OCI-LY1 (cell line): ENCODE results near the gene RGMA.

Experiments
- H2AFZ ChIP-seq: fragments of 200-600 bp; sonication (generic), shearing (Covaris generic); 2 replicates; pipeline ENCODE4 v1.6.0; 2014; ENCODE audit warnings: antibody characterized with exemption, mild to moderate bottlenecking, low read length
- H3F3A ChIP-seq: fragments of 200-600 bp; sonication (generic), shearing (Covaris generic); 2 replicates; pipeline ENCODE4 v1.6.0; 2014; ENCODE audit warnings: mild to moderate bottlenecking, antibody characterized with exemption, low read length, moderate library complexity; ENCODE audit not compliant: insufficient read depth
- H3K27ac ChIP-seq: fragments of 200-600 bp; sonication (generic); 2 replicates; pipeline ENCODE4 v1.5.1; 2014; ENCODE audit warnings: low read length, mixed run types, mild to moderate bottlenecking, low read depth; ENCODE audit not compliant: poor library complexity, severe bottlenecking
- H3K27me3 ChIP-seq: fragments of 200-600 bp; sonication (generic); 2 replicates; pipeline ENCODE4 v1.6.0; 2014; ENCODE audit warnings: antibody characterized with exemption, mild to moderate bottlenecking, low read length, moderate library complexity; ENCODE audit not compliant: insufficient read depth
- H3K36me3 ChIP-seq: fragments of 200-600 bp; sonication (generic); 2 replicates; pipeline ENCODE4 v1.6.1; 2014; ENCODE audit warnings: mild to moderate bottlenecking, antibody characterized with exemption, low read length, moderate library complexity, mixed read lengths; ENCODE audit not compliant: insufficient read depth
- H3K4me1 ChIP-seq: fragments of 200-600 bp; sonication (generic); 2 replicates; pipeline ENCODE4 v1.5.1; 2014; ENCODE audit warnings: mild to moderate bottlenecking, low read length, moderate library complexity; ENCODE audit not compliant: insufficient read depth, severe bottlenecking
- H3K4me2 ChIP-seq: fragments of 200-600 bp; sonication (generic), shearing (Covaris generic); 2 replicates; pipeline ENCODE4 v1.6.1; 2014; ENCODE audit warnings: low read length
- H3K4me3 ChIP-seq: fragments of 200-600 bp; sonication (generic); 2 replicates; pipeline ENCODE4 v1.5.1; 2014; ENCODE audit warnings: low read length, low read depth, mild to moderate bottlenecking, mixed read lengths; ENCODE audit not compliant: poor library complexity, severe bottlenecking
- H3K79me2 ChIP-seq: fragments of 200-600 bp; shearing (Covaris generic); 2 replicates; pipeline ENCODE4 v1.6.1; 2016; ENCODE audit warnings: mixed run types, low read length, mixed read lengths; ENCODE audit not compliant: insufficient read depth
- H3K9ac ChIP-seq: fragments of 200-600 bp; sonication (generic), shearing (Covaris generic); 2 replicates; pipeline ENCODE4 v1.6.1; 2014; ENCODE audit warnings: mild to moderate bottlenecking, low read length, mixed read lengths
- H3K9me2 ChIP-seq: fragments of 200-600 bp; sonication (generic), shearing (Covaris generic); 2 replicates; pipeline ENCODE4 v1.6.1; 2014; ENCODE audit warnings: low read depth, mild to moderate bottlenecking, low read length, mixed read lengths
- H3K9me3 ChIP-seq: fragments of 200-600 bp; shearing (Covaris generic); 2 replicates; pipeline ENCODE4 v1.6.1; 2014; ENCODE audit warnings: low read length, mixed read lengths
- H4K20me1 ChIP-seq: fragments of 200-600 bp; sonication (generic), shearing (Covaris generic); 2 replicates; pipeline ENCODE4 v1.6.0; 2016; ENCODE audit warnings: mild to moderate bottlenecking, low read length; ENCODE audit not compliant: insufficient read depth
- EZH2 ChIP-seq: fragments of 200-600 bp; sonication (generic), shearing (Covaris generic); IDR thresholded peaks from 2 replicates; pipeline ENCODE4 v1.8.0; 2017; ENCODE audit warnings: borderline replicate concordance, mixed run types, mild to moderate bottlenecking, antibody characterized with exemption, low read length, moderate library complexity, mixed read lengths
- TF ChIP-seq, protein P1 (sequence below): fragments of 200-600 bp; sonication (generic), shearing (Covaris generic); IDR thresholded peaks from 2 replicates; pipeline ENCODE4 v1.5.1; 2017; ENCODE audit warnings: mild to moderate bottlenecking, antibody characterized with exemption, low read length, moderate library complexity, mixed read lengths

Gene RGMA

DNA sequence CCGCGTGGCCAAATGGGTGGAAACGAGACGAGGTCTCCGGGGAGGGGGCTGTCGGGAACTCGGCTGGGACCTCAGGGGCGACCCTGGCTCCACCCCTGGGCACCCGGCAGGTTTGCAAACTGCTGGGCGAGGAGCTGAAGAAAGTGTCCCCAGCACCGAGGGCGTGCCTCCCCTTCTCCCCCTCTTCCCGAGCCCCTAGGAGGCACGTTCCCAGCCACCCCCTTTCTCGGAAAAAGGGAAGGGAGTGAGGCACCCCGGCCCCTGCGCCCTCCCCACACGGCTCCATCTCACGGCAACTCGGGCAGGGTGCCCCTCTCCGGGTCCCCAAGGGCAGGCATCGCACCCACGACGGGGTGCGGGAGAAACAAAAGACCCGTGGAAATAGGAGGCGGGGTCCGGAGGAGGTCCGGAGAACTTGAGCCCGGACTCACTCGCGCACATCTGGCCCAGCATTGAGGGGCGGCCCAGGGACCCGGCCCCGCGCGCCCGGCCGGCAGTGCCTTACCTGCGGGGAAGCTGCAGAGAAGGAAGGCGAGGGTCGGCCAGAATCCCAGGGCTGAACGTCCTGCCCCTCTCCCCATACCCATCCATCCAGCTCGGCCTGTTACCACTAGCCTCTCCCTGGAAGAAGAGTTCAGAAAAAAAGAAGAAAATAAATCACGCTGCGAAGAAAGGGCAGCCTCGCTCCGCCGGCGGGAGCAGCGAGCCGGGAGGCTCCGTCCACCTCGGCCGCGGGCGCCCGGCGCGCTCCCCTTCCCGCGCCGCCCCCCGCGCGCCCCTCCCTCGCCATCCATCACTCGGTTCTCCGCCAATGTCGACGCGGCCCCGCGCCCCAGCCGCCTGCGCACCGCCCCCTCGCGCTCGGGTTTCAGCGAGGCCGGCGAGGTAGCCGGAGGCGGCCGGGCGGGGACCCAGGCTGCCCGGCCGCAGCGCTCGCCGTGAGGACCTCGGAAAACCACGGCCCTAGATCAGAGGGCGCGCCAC is 16.3 kb downstream of the RGMA start:
- Histone ChIP-seq H2AFZ (no peak overlapping the region), H3F3A (no peaks in the 10 kb centered on the region), H3K36me3 (no peaks in the 10 kb centered on the region), H3K9me3 (no peaks in the 10 kb centered on the region), H3K79me2 (no peaks in the 10 kb centered on the region), H3K27ac (no peak overlapping the region), H4K20me1 (no peaks in the 10 kb centered on the region), H3K4me2 (no peak overlapping the region), H3K4me1 (no peaks in the 10 kb centered on the region), H3K4me3 (no peak overlapping the region), H3K9ac (no peak overlapping the region), H3K9me2 (no peaks in the 10 kb centered on the region), H3K27me3 (no peaks in the 10 kb centered on the region; the same call in 1 of the 2 replicates)
- no peak for TF ChIP-seq EZH2
- TF ChIP-seq, protein P1, sequence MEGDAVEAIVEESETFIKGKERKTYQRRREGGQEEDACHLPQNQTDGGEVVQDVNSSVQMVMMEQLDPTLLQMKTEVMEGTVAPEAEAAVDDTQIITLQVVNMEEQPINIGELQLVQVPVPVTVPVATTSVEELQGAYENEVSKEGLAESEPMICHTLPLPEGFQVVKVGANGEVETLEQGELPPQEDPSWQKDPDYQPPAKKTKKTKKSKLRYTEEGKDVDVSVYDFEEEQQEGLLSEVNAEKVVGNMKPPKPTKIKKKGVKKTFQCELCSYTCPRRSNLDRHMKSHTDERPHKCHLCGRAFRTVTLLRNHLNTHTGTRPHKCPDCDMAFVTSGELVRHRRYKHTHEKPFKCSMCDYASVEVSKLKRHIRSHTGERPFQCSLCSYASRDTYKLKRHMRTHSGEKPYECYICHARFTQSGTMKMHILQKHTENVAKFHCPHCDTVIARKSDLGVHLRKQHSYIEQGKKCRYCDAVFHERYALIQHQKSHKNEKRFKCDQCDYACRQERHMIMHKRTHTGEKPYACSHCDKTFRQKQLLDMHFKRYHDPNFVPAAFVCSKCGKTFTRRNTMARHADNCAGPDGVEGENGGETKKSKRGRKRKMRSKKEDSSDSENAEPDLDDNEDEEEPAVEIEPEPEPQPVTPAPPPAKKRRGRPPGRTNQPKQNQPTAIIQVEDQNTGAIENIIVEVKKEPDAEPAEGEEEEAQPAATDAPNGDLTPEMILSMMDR, result no peak

DNA sequence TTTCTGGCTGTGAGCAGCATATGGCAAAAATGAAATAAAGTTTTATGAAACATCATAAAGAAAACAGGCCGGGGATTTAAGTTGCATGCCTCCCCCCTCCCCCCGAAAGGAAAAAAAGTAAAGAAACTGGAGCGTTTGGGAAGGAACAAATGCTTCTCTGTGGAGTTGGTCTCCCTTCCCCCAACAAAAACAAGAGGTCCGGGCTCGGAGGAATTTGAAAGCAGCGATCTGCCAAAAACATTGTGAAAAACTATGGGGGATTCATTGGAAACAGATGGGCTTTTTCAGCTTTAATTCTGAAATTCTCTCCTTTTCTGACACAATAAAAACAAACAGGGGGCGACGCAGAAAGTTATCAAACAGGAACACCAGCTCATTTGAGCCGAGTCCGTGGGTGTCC is 17.0 kb downstream of the RGMA start:
- Histone ChIP-seq H3K27me3 (no peaks in the 10 kb centered on the region; the same call in 1 of the 2 replicates), H3K9me3 (no peaks in the 10 kb centered on the region), H3K36me3 (no peaks in the 10 kb centered on the region), H4K20me1 (no peaks in the 10 kb centered on the region), H3K9ac (no peak overlapping the region), H3K79me2 (no peaks in the 10 kb centered on the region), H3K27ac (no peak overlapping the region), H3K4me3 (no peak overlapping the region), H3K9me2 (no peaks in the 10 kb centered on the region), H3K4me1 (no peaks in the 10 kb centered on the region), H3F3A (no peaks in the 10 kb centered on the region), H2AFZ (no peak overlapping the region), H3K4me2 (no peak overlapping the region)
- TF ChIP-seq, protein P1, result no peak
- no peak for TF ChIP-seq EZH2

DNA sequence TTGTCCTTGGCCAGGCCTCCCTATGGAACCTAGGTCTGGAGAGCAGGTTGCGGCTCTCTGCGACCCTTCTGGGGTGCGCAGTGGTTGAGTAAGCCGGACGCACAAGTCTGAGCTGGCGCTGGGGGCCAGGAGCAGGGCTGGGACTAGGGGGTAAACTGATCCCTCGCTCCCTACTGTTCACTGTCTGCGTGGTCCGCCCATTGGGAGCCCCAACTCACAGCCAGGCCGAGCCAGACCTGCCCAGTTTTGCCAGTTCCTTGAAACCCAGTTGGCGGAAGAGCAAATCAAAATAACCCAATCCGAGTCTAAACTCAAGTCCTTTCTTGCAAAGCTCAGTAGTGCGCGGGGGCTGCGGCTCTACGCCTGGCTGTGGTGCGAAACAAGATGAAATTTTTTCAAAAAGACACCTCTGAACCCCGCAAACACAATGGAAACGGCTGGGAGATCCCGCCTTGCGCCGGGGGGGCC is 17.5 kb downstream of the RGMA start:
- TF ChIP-seq EZH2, result no peak
- TF ChIP-seq, protein P1, result no peak
- no peak overlapping the region for H3K9ac ChIP-seq
- no peak overlapping the region for H3K4me3 ChIP-seq
- H3K9me3 ChIP-seq, result no peaks in the 10 kb centered on the region
- no peaks in the 10 kb centered on the region for H3K4me1 ChIP-seq
- peaks cover 3% of the 10 kb centered on the region; the same call in 1 of the 2 replicates for H3K27me3 ChIP-seq
- H3K4me2 ChIP-seq, result no peak overlapping the region
- H3F3A ChIP-seq, result no peaks in the 10 kb centered on the region
- H4K20me1 ChIP-seq, result no peaks in the 10 kb centered on the region
- H3K79me2 ChIP-seq, result no peaks in the 10 kb centered on the region
- H3K36me3 ChIP-seq, result no peaks in the 10 kb centered on the region
- H2AFZ ChIP-seq, result no peak overlapping the region
- H3K9me2 ChIP-seq, result no peaks in the 10 kb centered on the region
- no peak overlapping the region for H3K27ac ChIP-seq
